Activated CD4-positive, alpha-beta T cell treated with anti-CD3 and anti-CD28 coated beads, Interleukin-2, amount 50 U/mL, for 24 hours (primary cell): ENCODE measurements around the gene RAD51AP2.

Experiments
- DNase-seq, 2 donors: peaks; one replicate each; pipeline ENCODE4 v3.0.0-alpha.2; 2020; ENCODE audit warnings: low read depth in 1 of 2, low spot score in 1 of 2

The RAD51AP2 gene

DNA sequence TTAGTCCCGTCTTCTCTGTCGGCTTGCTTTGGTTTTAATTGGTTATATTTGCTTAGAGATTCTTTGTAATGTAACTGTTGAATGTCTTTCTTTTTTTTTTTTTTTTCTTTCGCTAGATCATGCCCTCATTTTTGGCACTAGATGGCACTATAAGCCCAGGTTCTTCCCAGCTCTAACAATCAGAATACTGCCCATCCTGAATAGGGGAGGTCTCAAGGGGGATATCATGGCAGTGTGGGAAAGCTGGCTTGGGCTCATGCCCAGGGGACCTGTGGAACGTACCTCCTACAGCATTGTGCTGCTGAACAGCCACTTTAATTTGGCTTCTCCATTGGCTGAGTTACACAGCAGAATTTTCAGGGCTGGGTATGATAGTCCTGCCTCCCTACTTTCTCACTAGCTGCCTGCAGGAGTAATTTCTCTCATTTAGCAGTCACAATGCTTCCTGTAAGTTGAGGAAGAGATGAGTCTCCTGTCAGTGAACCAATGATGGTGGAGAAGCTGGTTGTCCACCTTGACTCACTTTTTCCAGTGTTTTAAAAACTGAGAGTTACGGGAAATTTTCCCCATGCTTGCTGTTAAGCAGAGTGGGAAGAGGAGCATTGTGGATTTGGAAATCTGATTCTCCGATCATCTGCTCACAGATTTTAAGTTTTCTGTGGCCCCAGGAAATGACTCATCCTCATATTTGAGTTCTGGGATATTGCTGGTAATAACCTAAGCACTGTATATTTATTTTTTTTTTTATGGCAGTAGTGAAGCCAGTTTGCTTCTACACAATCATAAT is 47.2 kb downstream of the RAD51AP2 start:
- DNase-seq: no peak

GRCh38 chr2:17461087-17461475 is 57.2 kb downstream of the RAD51AP2 start:
- no peak for DNase-seq
